Neural progenitor cell (in vitro differentiated cells): ENCODE measurements around the gene CYP27B1. TPM values are rescaled to one million over a fixed set of nuclear protein-coding genes. Genes with fewer than 3 reads are reported as not detected.

ENCODE experiments used
- DNase-seq: peaks from one replicate; pipeline ENCODE4 v3.0.0-alpha.2; 2016; ENCODE audit warnings: low spot score
- H2AFZ ChIP-seq: fragments of 200-600 bp; sonication (generic); replicated peaks from 2 replicates; pipeline ENCODE4 v1.6.1; 2016; ENCODE audit warnings: antibody characterized with exemption
- H3F3A ChIP-seq: fragments of 200-600 bp; sonication (generic); 2 replicates; pipeline ENCODE4 v1.6.1; 2016; ENCODE audit warnings: antibody characterized with exemption, low read depth
- H3K27ac ChIP-seq: fragments of 200-600 bp; sonication (generic); 2 replicates; pipeline ENCODE4 v1.5.1; 2016; ENCODE audit warnings: mild to moderate bottlenecking
- H3K27me3 ChIP-seq: fragments of 200-600 bp; sonication (generic); 2 replicates; pipeline ENCODE4 v1.6.1; 2016; ENCODE audit warnings: mild to moderate bottlenecking, moderate library complexity
- H3K36me3 ChIP-seq: fragments of 200-600 bp; sonication (generic); 2 replicates; pipeline ENCODE4 v1.5.1; 2016
- H3K4me1 ChIP-seq: fragments of 200-600 bp; sonication (generic); 2 replicates; pipeline ENCODE4 v1.6.1; 2016; ENCODE audit warnings: mixed run types
- H3K4me2 ChIP-seq: fragments of 200-600 bp; sonication (generic); 2 replicates; pipeline ENCODE4 v1.6.1; 2016
- H3K4me3 ChIP-seq: fragments of 200-600 bp; sonication (generic); 2 replicates; pipeline ENCODE4 v1.5.1; 2016
- H3K79me2 ChIP-seq: fragments of 200-600 bp; sonication (generic); 2 replicates; pipeline ENCODE4 v1.6.1; 2016; ENCODE audit warnings: low read depth
- H3K9ac ChIP-seq: fragments of 200-600 bp; sonication (generic); 2 replicates; pipeline ENCODE4 v1.6.1; 2016
- H3K9me3 ChIP-seq: fragments of 200-600 bp; sonication (generic); 2 replicates; pipeline ENCODE4 v1.5.1; 2016; ENCODE audit warnings: low read depth
- H4K20me1 ChIP-seq: fragments of 200-600 bp; sonication (generic); 2 replicates; pipeline ENCODE4 v1.6.1; 2016; ENCODE audit warnings: low read depth
- H3K27ac Mint-ChIP-seq: 3 replicates; pipeline ENCODE4 v1.8.0; 2021; ENCODE audit warnings: mixed read lengths
- H3K27me3 Mint-ChIP-seq: 2 replicates; pipeline ENCODE4 v1.8.0; 2022; ENCODE audit warnings: low read depth, mild to moderate bottlenecking, inconsistent platforms, moderate library complexity, mixed read lengths; ENCODE audit not compliant: insufficient read depth
- H3K36me3 Mint-ChIP-seq: 3 replicates; pipeline ENCODE4 v1.8.0; 2021; ENCODE audit warnings: mixed read lengths
- H3K4me1 Mint-ChIP-seq: 3 replicates; pipeline ENCODE4 v1.8.0; 2021; ENCODE audit warnings: mixed read lengths
- H3K4me3 Mint-ChIP-seq: 3 replicates; pipeline ENCODE4 v1.8.0; 2021; ENCODE audit warnings: mild to moderate bottlenecking, moderate library complexity, mixed read lengths
- H3K9me3 Mint-ChIP-seq: 3 replicates; pipeline ENCODE4 v1.8.0; 2020; ENCODE audit warnings: mixed read lengths
- CTCF ChIP-seq: fragments of 200-600 bp; sonication (generic); IDR thresholded peaks from 2 replicates; pipeline ENCODE4 v1.5.1; 2017; ENCODE audit warnings: antibody characterized with exemption, mild to moderate bottlenecking
- EZH2 ChIP-seq: fragments of 200-600 bp; sonication (generic); IDR thresholded peaks from 2 replicates; pipeline ENCODE4 v1.6.1; 2017; ENCODE audit warnings: antibody characterized with exemption, mild to moderate bottlenecking, moderate library complexity
- EZH2phosphoT487 ChIP-seq: fragments of 200-600 bp; sonication (generic); IDR thresholded peaks from 2 replicates; pipeline ENCODE4 v1.6.1; 2017; ENCODE audit warnings: antibody characterized with exemption
- total RNA-seq: library from RNA; depleted of rRNA; stranded (reverse); fragments of >200 nt; gene quantifications from 2 replicates; pipeline ENCODE4 v1.2.3, GENCODE V29; 2015; ENCODE audit warnings: low replicate concordance

Gene CYP27B1
- total RNA-seq, 1 donor from 2014 or later: 0.17 TPM

GRCh38 chr12:57745485-57745881 lies 21.4 kb downstream of the CYP27B1 start:
- H3K27ac Mint-ChIP-seq: peak overlapping the region; percentile 99
- Histone ChIP-seq H3K4me2 (peak overlapping the region; percentile 98), H3K4me3 (peak overlapping the region; percentile 87)

GRCh38 chr12:57744777-57745484 lies 21.9 kb downstream of the CYP27B1 start, which contains the start of gene TSPAN31:
TSS of gene TSPAN31 (plus strand) at chr12:57745039. CDS start at chr12:57745155, 116 bp downstream.
- H3K9me3 ChIP-seq: no peaks in the 10 kb centered on the region
- H3K4me3 ChIP-seq: peak within 1 kb of the TSS; percentile 87
- H3K36me3 ChIP-seq: no peaks in the 10 kb centered on the region
- DNase-seq: peak; percentile 98
- H3K4me2 ChIP-seq: peak within 1 kb of the TSS; percentile 98
- no peaks in the 10 kb centered on the region for H3K9me3 Mint-ChIP-seq
- peaks cover 27% of the 10 kb centered on the region for H3K79me2 ChIP-seq
- peak within 1 kb of the TSS; percentile 63 for H3K9ac ChIP-seq
- no peak for TF ChIP-seq CTCF
- no peak for TF ChIP-seq EZH2phosphoT487
- TF ChIP-seq EZH2: no peak
- H3K27ac Mint-ChIP-seq: peak within 1 kb of the TSS; percentile 99
- peaks cover 40% of the 10 kb centered on the region for H3K27me3 ChIP-seq
- peaks cover 30% of the 10 kb centered on the region for H3K4me1 Mint-ChIP-seq
- H4K20me1 ChIP-seq: no peaks in the 10 kb centered on the region
- H3F3A ChIP-seq: peaks cover 64% of the 10 kb centered on the region
- peak within 1 kb of the TSS; percentile 94 for H3K27ac ChIP-seq
- H3K4me3 Mint-ChIP-seq: peak within 1 kb of the TSS; percentile 95
- peak within 1 kb of the TSS; percentile 85 for H2AFZ ChIP-seq
- H3K36me3 Mint-ChIP-seq: peaks cover 25% of the 10 kb centered on the region
- peaks cover 9% of the 10 kb centered on the region for H3K27me3 Mint-ChIP-seq
- peaks cover 13% of the 10 kb centered on the region for H3K4me1 ChIP-seq

More at GRCh38 chr12:57745485-57745881, 21.4 kb downstream of the CYP27B1 start:
- DNase-seq: peak; percentile 38
- H3K36me3 Mint-ChIP-seq: peaks cover 30% of the 10 kb centered on the region
- Histone ChIP-seq H3K9me3 (no peaks in the 10 kb centered on the region), H3K36me3 (no peaks in the 10 kb centered on the region), H4K20me1 (no peaks in the 10 kb centered on the region), H2AFZ (peak overlapping the region; percentile 85), H3K4me1 (peaks cover 9% of the 10 kb centered on the region), H3K27ac (peak overlapping the region; percentile 94), H3K9ac (peak overlapping the region; percentile 57), H3K27me3 (peaks cover 34% of the 10 kb centered on the region), H3F3A (peaks cover 64% of the 10 kb centered on the region), H3K79me2 (peaks cover 33% of the 10 kb centered on the region)
- TF ChIP-seq EZH2: no peak
- H3K9me3 Mint-ChIP-seq: no peaks in the 10 kb centered on the region
- peaks cover 9% of the 10 kb centered on the region for H3K27me3 Mint-ChIP-seq
- H3K4me1 Mint-ChIP-seq: peaks cover 30% of the 10 kb centered on the region
- H3K4me3 Mint-ChIP-seq: peak overlapping the region; percentile 95

- no peak for TF ChIP-seq EZH2
- no peak for TF ChIP-seq EZH2phosphoT487
- no peak for TF ChIP-seq CTCF
- Histone ChIP-seq H3K27ac (peak overlapping the region; percentile 94), H3K9me3 (no peaks in the 10 kb centered on the region), H3K4me3 (peak overlapping the region; percentile 87), H3K36me3 (no peaks in the 10 kb centered on the region), H3K9ac (no peak overlapping the region), H3K4me2 (peak overlapping the region; percentile 98), H3F3A (peaks cover 61% of the 10 kb centered on the region), H3K79me2 (peaks cover 21% of the 10 kb centered on the region), H2AFZ (peak overlapping the region; percentile 85), H3K4me1 (peaks cover 20% of the 10 kb centered on the region), H3K27me3 (peaks cover 46% of the 10 kb centered on the region), H4K20me1 (peaks cover 2% of the 10 kb centered on the region)
- Mint-ChIP-seq H3K27ac (peak overlapping the region; percentile 99), H3K27me3 (peaks cover 13% of the 10 kb centered on the region), H3K4me3 (peak overlapping the region; percentile 95), H3K4me1 (peaks cover 36% of the 10 kb centered on the region), H3K36me3 (peaks cover 24% of the 10 kb centered on the region), H3K9me3 (no peaks in the 10 kb centered on the region)
- DNase-seq: no peak
These were observed 22.6 kb downstream of the CYP27B1 start for GRCh38 chr12:57744194-57744776.
